HEK293T (cell line): ENCODE measurements around the gene CCNDBP1.
A peak's percentile ranks its signal among the peaks of the same experiment; 100 is the strongest.
"Not testable (repeated sequence)": the region's sequence is repeated elsewhere in the genome, so short reads cannot be mapped to it uniquely, and the experiment has no call there.

Experiments used
- CTCF ChIA-PET: fragments of 350-600 bp; formaldehyde crosslinking; extraction: SDS; loops from one replicate; lab custom pipeline; 2021; ENCODE audit warnings: antibody characterized with exemption, inconsistent platforms; lab: Yijun Ruan, JAX
- POLR2A ChIA-PET: fragments of 350-600 bp; formaldehyde crosslinking; extraction: SDS; loops from one replicate; lab custom pipeline; 2020; ENCODE audit warnings: antibody characterized with exemption, inconsistent platforms; lab: Yijun Ruan, JAX
- DNase-seq: peaks from one replicate; pipeline ENCODE4 v3.0.0; 2012; ENCODE audit warnings: mixed read lengths; ENCODE audit errors: extremely low spot score
- ARNT ChIP-seq: fragments of 450-650 bp; IDR thresholded peaks from 2 replicates; pipeline ENCODE4 v1.6.1; 2017; ENCODE audit warnings: mild to moderate bottlenecking
- BHLHE40 ChIP-seq: fragments of 450-650 bp; IDR thresholded peaks from 2 replicates; pipeline ENCODE4 v1.6.1; 2016; ENCODE audit warnings: mild to moderate bottlenecking, moderate library complexity, borderline replicate concordance
- CTBP1 ChIP-seq: fragments of 450-650 bp; IDR thresholded peaks from 2 replicates; pipeline ENCODE4 v1.6.1; 2016; ENCODE audit warnings: borderline replicate concordance
- ELF4 ChIP-seq: fragments of 450-650 bp; IDR thresholded peaks from 2 replicates; pipeline ENCODE4 v1.6.1; 2017; ENCODE audit warnings: antibody characterized with exemption
- FOXA1 ChIP-seq: fragments of 450-650 bp; IDR thresholded peaks from 2 replicates; pipeline ENCODE4 v1.6.1; 2016; ENCODE audit warnings: mild to moderate bottlenecking
- FOXK2 ChIP-seq: fragments of 450-650 bp; IDR thresholded peaks from 2 replicates; pipeline ENCODE4 v1.6.1; 2016; ENCODE audit warnings: mild to moderate bottlenecking
- FOXM1 ChIP-seq: fragments of 450-650 bp; IDR thresholded peaks from 2 replicates; pipeline ENCODE4 v1.6.1; 2017; ENCODE audit warnings: mild to moderate bottlenecking, borderline replicate concordance
- HDGF ChIP-seq: fragments of 450-650 bp; IDR thresholded peaks from 2 replicates; pipeline ENCODE4 v1.6.1; 2017; ENCODE audit warnings: antibody characterized with exemption, borderline replicate concordance
- L3MBTL2 ChIP-seq: fragments of 450-650 bp; conservative IDR thresholded peaks from 2 replicates; pipeline ENCODE4 v1.6.1; 2016; ENCODE audit warnings: mild to moderate bottlenecking
- LEF1 ChIP-seq: fragments of 450-650 bp; IDR thresholded peaks from 2 replicates; pipeline ENCODE4 v1.6.1; 2017; ENCODE audit warnings: mild to moderate bottlenecking, borderline replicate concordance
- NFRKB ChIP-seq: fragments of 450-650 bp; IDR thresholded peaks from 2 replicates; pipeline ENCODE4 v1.6.1; 2016; ENCODE audit warnings: mild to moderate bottlenecking, moderate library complexity
- PKNOX1 ChIP-seq: fragments of 450-650 bp; IDR thresholded peaks from 2 replicates; pipeline ENCODE4 v1.6.1; 2016
- SP1 ChIP-seq: fragments of 450-650 bp; IDR thresholded peaks from 2 replicates; pipeline ENCODE4 v1.6.1; 2017
- SUZ12 ChIP-seq: fragments of 450-650 bp; IDR thresholded peaks from 2 replicates; pipeline ENCODE4 v1.6.1; 2016; ENCODE audit warnings: mild to moderate bottlenecking
- TARDBP ChIP-seq: fragments of 450-650 bp; IDR thresholded peaks from 2 replicates; pipeline ENCODE4 v1.6.1; 2016
- ZNF384 ChIP-seq: fragments of 450-650 bp; IDR thresholded peaks from 2 replicates; pipeline ENCODE4 v1.6.1; 2016

CCNDBP1 gene

GRCh38 chr15:43225201-43225949, 40.2 kb downstream of the CCNDBP1 start:
- TF ChIP-seq FOXM1: no peak
- TF ChIP-seq TARDBP: no peak
- TF ChIP-seq CTBP1: no peak
- no peak for TF ChIP-seq PKNOX1
- no peak for TF ChIP-seq SP1
- TF ChIP-seq FOXK2: no peak
- TF ChIP-seq SUZ12: no peak
- no peak for TF ChIP-seq NFRKB
- TF ChIP-seq HDGF: no peak
- no peak for TF ChIP-seq L3MBTL2
- TF ChIP-seq FOXA1: no peak
- TF ChIP-seq ELF4: no peak
- no peak for TF ChIP-seq LEF1
- no peak for TF ChIP-seq ZNF384
- TF ChIP-seq ARNT: no peak
- no peak for TF ChIP-seq BHLHE40

DNA sequence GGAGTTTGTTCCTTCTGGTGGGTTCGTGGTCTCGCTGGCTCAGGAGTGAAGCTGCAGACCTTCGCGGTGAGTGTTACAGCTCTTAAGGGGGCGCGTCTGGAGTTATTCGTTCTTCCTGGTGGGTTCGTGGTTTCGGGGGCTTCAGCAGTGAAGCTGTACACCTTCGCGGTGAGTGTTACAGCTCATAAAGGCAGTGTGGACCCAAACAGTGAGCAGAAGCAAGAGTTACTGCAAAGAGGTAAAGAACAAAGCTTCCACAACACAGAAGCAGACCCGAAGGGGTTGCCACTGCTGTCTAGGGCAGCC, 40.7 kb downstream of the CCNDBP1 start:
- CTCF ChIA-PET: interaction anchor here (0.8 to 2.6 kb wide), 11 partner anchors 9 to 60 kb away, joined by 3 to 26 read pairs (median 5); no protein-coding TSS in a partner anchor
- POLR2A ChIA-PET, DNase-seq: not testable (repeated sequence)

More at GRCh38 chr15:43225201-43225949, 40.2 kb downstream of the CCNDBP1 start:
- DNase-seq: peak; percentile 30
- POLR2A ChIA-PET: interaction anchor here (0.6 kb wide), 1 partner anchor 53 kb away, joined by 3 read pairs; no protein-coding TSS in a partner anchor
- CTCF ChIA-PET: interaction anchor here (0.5 to 2.6 kb wide), 13 partner anchors 9 to 191 kb away, joined by 3 to 26 read pairs (median 4); no protein-coding TSS in a partner anchor

- ChIA-PET POLR2A (no interaction called here), CTCF (interaction anchor here (1.7 to 2.6 kb wide), 4 partner anchors 12 to 59 kb away, joined by 7 to 26 read pairs (median 8); no protein-coding TSS in a partner anchor)
- no peak for DNase-seq
- TF ChIP-seq FOXA1: no peak
Measured at GRCh38 chr15:43226436-43227305, 41.5 kb downstream of the CCNDBP1 start.

DNA sequence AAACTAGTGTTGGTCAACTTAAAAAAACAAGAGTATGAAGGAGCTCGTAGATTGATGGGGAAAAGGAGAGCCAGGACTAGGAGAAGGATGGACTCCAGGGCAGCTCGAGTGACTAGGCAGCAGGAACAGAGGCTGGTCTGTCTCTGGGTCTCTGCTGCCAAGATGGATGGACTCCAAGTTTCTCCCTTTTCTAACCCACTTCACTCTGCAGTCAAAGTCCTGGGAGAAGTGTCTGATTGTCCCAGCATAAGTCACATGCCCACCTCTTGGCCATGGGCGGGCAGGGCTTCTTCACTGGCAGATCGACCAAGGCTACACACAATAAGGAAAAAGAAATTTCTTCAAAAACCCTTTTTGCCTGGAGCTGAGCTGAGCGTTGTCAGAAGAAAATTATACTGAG, 44.8 kb downstream of the CCNDBP1 start:
- ChIA-PET CTCF (interaction anchor here (1.2 kb wide), 1 partner anchor 26 kb away, joined by 5 read pairs; no protein-coding TSS in a partner anchor), POLR2A (no interaction called here)
- no peak for DNase-seq
- TF ChIP-seq SP1 (no peak), FOXK2 (no peak), ZNF384 (no peak), TARDBP (no peak), HDGF (no peak), ELF4 (no peak), ARNT (no peak), CTBP1 (no peak), FOXM1 (no peak), NFRKB (no peak)

GRCh38 chr15:43230640-43231115, 45.5 kb downstream of the CCNDBP1 start:
- CTCF ChIA-PET: interaction anchor here (1.2 kb wide), 1 partner anchor 27 kb away, joined by 5 read pairs; no protein-coding TSS in a partner anchor
- no peak for DNase-seq
- no peak for TF ChIP-seq HDGF
- no peak for TF ChIP-seq SP1
- no peak for TF ChIP-seq L3MBTL2
- POLR2A ChIA-PET: no interaction called here

GRCh38 chr15:43232289-43232874, 47.2 kb downstream of the CCNDBP1 start:
- CTCF ChIA-PET: interaction anchor here (1.3 kb wide), 1 partner anchor 53 kb away, joined by 3 read pairs; no protein-coding TSS in a partner anchor
- no peak for DNase-seq

More at GRCh38 chr15:43232289-43232874, 47.2 kb downstream of the CCNDBP1 start:
- POLR2A ChIA-PET: no interaction called here
- TF ChIP-seq FOXM1 (no peak), ZNF384 (no peak), NFRKB (no peak), SP1 (no peak), ARNT (no peak), L3MBTL2 (no peak), ELF4 (no peak), SUZ12 (no peak), PKNOX1 (no peak), BHLHE40 (no peak), LEF1 (no peak), FOXK2 (no peak), TARDBP (no peak), CTBP1 (no peak), HDGF (no peak), FOXA1 (no peak)
